Thymus (tissue), 11 donors: Measurements from ENCODE around the gene SPOCK1. TPM values are rescaled to one million over a fixed set of nuclear protein-coding genes. Genes with fewer than 3 reads are reported as not detected.
"Not testable (repeated sequence)": the region's sequence is repeated elsewhere in the genome, so short reads cannot be mapped to it uniquely, and the experiment has no call there.

Source experiments
- DNase-seq, 9 donors: peaks; one replicate each; pipeline ENCODE4 v3.0.0-alpha.2; 2013; ENCODE audit warnings: low spot score in 9 of 9, low read depth in 6 of 9, missing footprints in 1 of 9
- H3K27ac ChIP-seq, 2 donors: one replicate each; pipeline ENCODE4 v1.5.1; 2013; ENCODE audit warnings: control low read depth in 1 of 2, low read depth in 1 of 2, low read length in 1 of 2, mild to moderate bottlenecking in 1 of 2, moderate library complexity in 1 of 2
- H3K27me3 ChIP-seq, 2 donors: one replicate each; pipeline ENCODE4 v1.5.1; 2013; ENCODE audit warnings: low read length in 1 of 2; ENCODE audit not compliant: control insufficient read depth in 2 of 2, insufficient read depth in 1 of 2
- H3K36me3 ChIP-seq, 2 donors: one replicate each; pipeline ENCODE4 v1.5.1; 2013; ENCODE audit warnings: low read length in 1 of 2, mild to moderate bottlenecking in 1 of 2, moderate library complexity in 1 of 2; ENCODE audit not compliant: control insufficient read depth in 2 of 2, insufficient read depth in 2 of 2
- H3K4me1 ChIP-seq, 2 donors: one replicate each; pipeline ENCODE4 v1.5.1; 2013; ENCODE audit warnings: low read length in 2 of 2; ENCODE audit not compliant: control insufficient read depth in 2 of 2, insufficient read depth in 2 of 2
- H3K4me3 ChIP-seq, 2 donors: one replicate each; pipeline ENCODE4 v1.5.1; 2013; ENCODE audit warnings: low read length in 2 of 2, control low read depth in 1 of 2, mild to moderate bottlenecking in 1 of 2
- H3K9me3 ChIP-seq, 2 donors: one replicate each; pipeline ENCODE4 v1.5.1; 2013; ENCODE audit warnings: low read length in 1 of 2, mild to moderate bottlenecking in 1 of 2; ENCODE audit not compliant: control insufficient read depth in 2 of 2, insufficient read depth in 1 of 2
- WGBS: extraction: QIAGEN DNeasy Blood & Tissue Kit; methylation state at CpG from one replicate; pipeline ENCODE4 v1.1.7; 2013; 5-methylcytosine and 5-hydroxymethylcytosine counted together
- polyA plus RNA-seq: library from polyadenylated mRNA; stranded (reverse); fragments of 200-250 nt; gene quantifications from one replicate; pipeline ENCODE4 v1.2.3, GENCODE V29; 2013
- total RNA-seq: library from RNA; stranded (reverse); fragments of 120-200 nt; gene quantifications from one replicate; pipeline ENCODE4 v1.2.4, GENCODE V29; 2013
- donor health status: healthy.

Gene SPOCK1
- total and polyA plus RNA-seq, 2 donors = 3.7 to 8.6 TPM

GRCh38 chr5:137245438-137245837 lies 253.7 kb downstream of the SPOCK1 start:
- Histone ChIP-seq H3K36me3 (no peaks in the 10 kb centered on the region), H3K4me1 (no peaks in the 10 kb centered on the region), H3K27me3 (no peaks in the 10 kb centered on the region), H3K4me3 (no peak overlapping the region), H3K9me3 (no peaks in the 10 kb centered on the region), H3K27ac (no peak overlapping the region)
- 95% methylated on average over 2 of the region's 2 CpGs for WGBS
- no peak for DNase-seq

DNA sequence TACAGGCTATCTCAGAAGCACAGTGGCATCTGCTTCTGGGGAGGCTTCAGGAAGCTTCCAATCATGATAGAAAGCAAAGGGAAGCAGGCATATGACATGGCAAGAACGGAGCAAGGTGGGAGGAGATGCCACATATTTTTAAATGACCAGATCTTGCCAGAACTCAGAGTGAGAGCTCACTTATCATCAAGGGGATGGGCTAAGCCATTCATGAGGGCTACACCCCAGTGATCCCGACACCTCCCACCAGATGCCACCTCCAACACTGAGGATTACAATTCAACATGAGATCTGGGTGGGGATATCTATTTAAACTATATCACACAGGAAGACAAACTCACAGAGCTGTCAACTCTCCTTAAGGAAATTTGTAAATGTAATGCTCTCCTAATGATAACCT lies 258.8 kb downstream of the SPOCK1 start:
- Histone ChIP-seq H3K27ac (no peak overlapping the region), H3K36me3 (no peaks in the 10 kb centered on the region), H3K4me1 (no peaks in the 10 kb centered on the region), H3K27me3 (no peaks in the 10 kb centered on the region), H3K4me3 (no peak overlapping the region), H3K9me3 (no peaks in the 10 kb centered on the region)
- 90% methylated on average over 2 of the region's 2 CpGs for WGBS
- no peak for DNase-seq

- WGBS = 94% methylated on average over 5 of the region's 5 CpGs
- no peaks in the 10 kb centered on the region for H3K27me3 ChIP-seq
- H3K36me3 ChIP-seq = no peaks in the 10 kb centered on the region
- H3K9me3 ChIP-seq = no peaks in the 10 kb centered on the region
- H3K4me1 ChIP-seq = no peaks in the 10 kb centered on the region
- H3K27ac ChIP-seq = no peak overlapping the region
- DNase-seq = no peak
- H3K4me3 ChIP-seq = no peak overlapping the region
Measured at GRCh38 chr5:137236849-137237507, 262.1 kb downstream of the SPOCK1 start.

DNA sequence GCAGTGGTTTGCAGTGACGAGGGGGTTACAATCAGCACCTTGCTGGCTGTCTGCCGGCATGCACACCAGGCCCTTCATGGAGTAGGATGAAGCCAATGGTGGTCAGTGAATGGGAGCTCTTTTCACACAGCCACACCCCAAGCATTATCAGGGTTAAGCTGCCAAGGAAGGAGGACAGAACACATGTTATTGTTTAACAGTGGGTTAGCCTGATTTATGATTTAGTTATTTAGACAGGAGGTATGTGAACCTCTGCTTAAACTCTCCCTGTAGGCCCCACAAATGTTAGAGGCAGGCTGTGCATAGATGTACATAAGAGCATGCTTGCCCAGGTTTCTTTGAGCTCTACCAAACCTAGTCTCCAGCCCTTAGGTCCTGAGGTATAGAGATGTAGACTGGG lies 262.9 kb downstream of the SPOCK1 start:
- 43% methylated on average over 2 of the region's 2 CpGs for WGBS
- H3K27me3 ChIP-seq = no peaks in the 10 kb centered on the region
- H3K36me3 ChIP-seq = no peaks in the 10 kb centered on the region
- H3K27ac ChIP-seq = no peak overlapping the region
- DNase-seq = no peak
- no peaks in the 10 kb centered on the region for H3K4me1 ChIP-seq
- H3K9me3 ChIP-seq = no peaks in the 10 kb centered on the region
- no peak overlapping the region for H3K4me3 ChIP-seq

DNA sequence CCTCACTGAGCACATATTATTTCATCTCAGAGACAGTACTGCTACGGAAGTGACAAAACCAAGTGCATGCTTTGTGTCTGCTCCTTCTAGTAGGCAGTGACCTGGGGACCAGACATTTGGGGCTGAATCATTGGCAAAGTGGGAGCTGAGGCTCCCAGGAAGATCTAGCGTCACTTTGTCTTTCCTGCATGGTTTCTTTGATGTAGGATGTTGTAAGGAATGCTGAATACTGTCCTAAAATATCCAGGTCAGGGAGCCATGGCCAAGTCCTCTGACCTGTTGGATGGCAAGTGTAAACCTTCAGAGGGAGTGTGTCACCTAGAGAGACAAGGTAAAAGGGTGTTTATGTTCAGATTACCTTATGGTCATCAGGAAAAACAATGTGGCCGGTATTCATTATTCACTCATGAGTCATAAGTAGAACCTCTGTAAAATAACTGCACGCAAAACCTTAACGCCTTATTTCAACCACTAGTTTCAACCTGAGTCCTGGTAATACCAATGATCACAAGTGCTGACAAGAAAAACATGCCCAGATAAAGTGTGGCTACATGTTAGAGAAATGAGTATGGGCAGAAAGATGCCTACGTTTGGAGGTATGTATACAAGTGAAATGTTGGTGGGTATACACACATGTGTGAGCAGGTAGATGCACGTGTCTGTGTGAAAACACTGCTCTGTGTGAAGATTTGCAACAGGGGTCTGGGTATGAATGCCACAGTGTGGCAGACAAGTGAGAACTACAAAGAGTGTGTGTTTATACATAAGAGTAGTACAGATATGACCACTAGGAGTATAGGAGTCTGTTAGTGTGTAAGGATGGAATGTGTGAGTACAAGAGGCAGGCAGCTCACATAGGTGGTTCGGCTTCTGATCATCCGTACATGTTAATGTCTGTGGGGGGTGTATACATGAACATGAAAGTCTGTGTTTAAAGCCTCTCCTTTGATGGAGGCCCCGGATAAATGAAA lies 263.9 kb downstream of the SPOCK1 start:
- no peak overlapping the region for H3K27ac ChIP-seq
- 93% methylated on average over 10 of the region's 10 CpGs for WGBS

GRCh38 chr5:137233726-137234125 lies 265.4 kb downstream of the SPOCK1 start:
- DNase-seq = no peak
- no peaks in the 10 kb centered on the region for H3K9me3 ChIP-seq
- H3K27me3 ChIP-seq = no peaks in the 10 kb centered on the region
- H3K4me1 ChIP-seq = no peaks in the 10 kb centered on the region
- no peaks in the 10 kb centered on the region for H3K36me3 ChIP-seq
- 95% methylated on average over 1 of the region's 1 CpG for WGBS
- H3K4me3 ChIP-seq = no peak overlapping the region
- no peak overlapping the region for H3K27ac ChIP-seq

More for the DNA sequence above, 263.9 kb downstream of the SPOCK1 start:
- H3K36me3 ChIP-seq = no peaks in the 10 kb centered on the region
- H3K4me3 ChIP-seq = no peak overlapping the region
- DNase-seq = no peak
- no peaks in the 10 kb centered on the region for H3K9me3 ChIP-seq
- H3K27me3 ChIP-seq = no peaks in the 10 kb centered on the region
- no peaks in the 10 kb centered on the region for H3K4me1 ChIP-seq

DNA sequence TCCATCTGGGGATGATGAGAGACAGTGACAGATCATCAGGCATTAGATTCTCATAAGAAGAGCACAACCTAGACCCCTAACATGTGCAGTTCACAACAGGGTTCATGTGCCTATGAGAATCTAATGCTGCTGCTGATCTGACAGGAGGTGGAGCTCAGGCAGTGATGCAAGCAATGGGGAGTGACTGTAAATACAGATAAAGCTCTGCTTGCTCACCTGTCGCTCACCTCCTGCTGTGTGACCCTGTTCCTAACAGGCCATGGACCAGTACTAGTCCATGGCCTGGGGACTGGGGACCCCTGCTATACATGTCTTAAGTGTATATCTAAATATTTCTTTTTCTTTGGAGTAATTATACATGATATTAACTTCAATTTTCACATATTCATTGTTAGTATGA lies 265.8 kb downstream of the SPOCK1 start:
- H3K27me3 ChIP-seq, H3K4me3 ChIP-seq, H3K27ac ChIP-seq, H3K4me1 ChIP-seq, DNase-seq, H3K9me3 ChIP-seq, H3K36me3 ChIP-seq: not testable (repeated sequence)
- 96% methylated on average over 1 of the region's 1 CpG for WGBS

GRCh38 chr5:137231540-137231939 lies 267.6 kb downstream of the SPOCK1 start:
- Histone ChIP-seq H3K9me3 (no peaks in the 10 kb centered on the region), H3K36me3 (no peaks in the 10 kb centered on the region), H3K27ac (no peak overlapping the region), H3K4me3 (no peak overlapping the region), H3K27me3 (no peaks in the 10 kb centered on the region), H3K4me1 (no peaks in the 10 kb centered on the region)
- DNase-seq = no peak

DNA sequence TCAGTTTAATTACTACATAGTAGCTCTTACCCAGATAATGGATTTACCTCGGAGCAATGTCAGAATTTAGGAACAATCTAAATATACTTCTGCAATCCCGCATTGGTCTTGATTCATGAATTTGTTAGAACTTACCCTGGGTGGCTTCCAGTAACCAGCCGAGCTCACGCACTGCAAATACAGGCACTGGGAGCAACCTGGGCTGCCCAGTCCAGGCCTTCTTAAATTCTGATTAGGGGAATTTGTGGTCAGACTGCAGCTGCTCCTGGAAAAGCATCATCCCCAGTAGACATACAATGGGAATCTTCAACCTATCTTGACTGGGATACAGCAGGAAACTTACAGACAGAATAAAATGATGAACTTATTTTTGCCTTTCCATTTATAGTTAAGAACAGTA lies 270.3 kb downstream of the SPOCK1 start:
- Histone ChIP-seq H3K4me1 (no peaks in the 10 kb centered on the region), H3K27me3 (no peaks in the 10 kb centered on the region), H3K27ac (no peak overlapping the region), H3K4me3 (no peak overlapping the region), H3K36me3 (no peaks in the 10 kb centered on the region), H3K9me3 (no peaks in the 10 kb centered on the region)
- DNase-seq = no peak
- WGBS = 96% methylated on average over 4 of the region's 4 CpGs
